NCI-H1417 treated with DMSO at 0.1 percent for 48 hours (cell line): ENCODE results near the gene OSBPL6.

Experiments
- DNase-seq: peaks from one replicate; lab custom pipeline; 2025; lab: John Stamatoyannopoulos, UW

The OSBPL6 gene

GRCh38 chr2:178359192-178359912 is 165.0 kb downstream of the OSBPL6 start:
- no peak for DNase-seq

- DNase-seq, result no peak
Measured at GRCh38 chr2:178361588-178361987, 167.3 kb downstream of the OSBPL6 start.

GRCh38 chr2:178363252-178363651 is 168.9 kb downstream of the OSBPL6 start:
- DNase-seq, result no peak

- DNase-seq, result no peak
Measured at GRCh38 chr2:178365116-178365515, 170.8 kb downstream of the OSBPL6 start.

GRCh38 chr2:178366412-178366811 is 172.1 kb downstream of the OSBPL6 start:
- DNase-seq, result no peak

- DNase-seq, result no peak
Measured at GRCh38 chr2:178367344-178367743, 173.0 kb downstream of the OSBPL6 start.

- DNase-seq, result no peak
Measured at GRCh38 chr2:178374865-178375264, 180.6 kb downstream of the OSBPL6 start.

- DNase-seq, result no peak
Measured at GRCh38 chr2:178377046-178377445, 182.7 kb downstream of the OSBPL6 start.

- DNase-seq, result no peak
Measured at GRCh38 chr2:178379162-178380004, 185.1 kb downstream of the OSBPL6 start.

- DNase-seq, result no peak
Measured at GRCh38 chr2:178380763-178381162, 186.5 kb downstream of the OSBPL6 start.

- no peak for DNase-seq
Measured at GRCh38 chr2:178383718-178384117, 189.4 kb downstream of the OSBPL6 start.

GRCh38 chr2:178385595-178386148 is 191.4 kb downstream of the OSBPL6 start:
- DNase-seq, result no peak

- DNase-seq, result no peak
Measured at GRCh38 chr2:178386986-178387597, 192.8 kb downstream of the OSBPL6 start.

- DNase-seq, result no peak
Measured at GRCh38 chr2:178388287-178388686, 194.0 kb downstream of the OSBPL6 start.

GRCh38 chr2:178391701-178392100 is 197.4 kb downstream of the OSBPL6 start:
- no peak for DNase-seq

- DNase-seq, result no peak
Measured at GRCh38 chr2:178392215-178392614, 197.9 kb downstream of the OSBPL6 start.

- DNase-seq, result no peak
Measured at GRCh38 chr2:178394859-178395258, 200.5 kb downstream of the OSBPL6 start.

- DNase-seq, result no peak
Measured at GRCh38 chr2:178395295-178395694, 201.0 kb downstream of the OSBPL6 start.

GRCh38 chr2:178395941-178396570 is 201.7 kb downstream of the OSBPL6 start:
- DNase-seq, result no peak

GRCh38 chr2:178397002-178397605 is 202.8 kb downstream of the OSBPL6 start:
- peak; percentile 32 for DNase-seq

- DNase-seq, result no peak
Measured at GRCh38 chr2:178401994-178402437, 207.7 kb downstream of the OSBPL6 start.
